PFSK-1 (cell line): ENCODE results near the gene COL25A1.

Source experiments
- FOXP2 ChIP-seq: optimal IDR thresholded peaks from 2 replicates; pipeline ENCODE3; 2011; ENCODE audit warnings: borderline replicate concordance, control low read depth, inconsistent platforms; ENCODE audit not compliant: insufficient read depth; ENCODE audit errors: extremely low read length, extremely low read depth
- POLR2AphosphoS5 ChIP-seq: IDR thresholded peaks from 2 replicates; pipeline ENCODE4 v1.6.1; 2012; ENCODE audit warnings: low read depth, mild to moderate bottlenecking, control low read depth, low read length, moderate library complexity
- SIN3A ChIP-seq: IDR thresholded peaks from 2 replicates; pipeline ENCODE4 v1.6.1; 2012; ENCODE audit warnings: mild to moderate bottlenecking, low read length, moderate library complexity, borderline replicate concordance; ENCODE audit not compliant: insufficient read depth
- TAF1 ChIP-seq: IDR thresholded peaks from 2 replicates; pipeline ENCODE4 v1.6.1; 2012; ENCODE audit warnings: low read length, control low read depth, borderline replicate concordance; ENCODE audit not compliant: insufficient read depth
- TF ChIP-seq, protein P1 (sequence below), 2 experiments: IDR thresholded peaks; 2 replicates each; pipeline versions ENCODE4 v1.6.1 to v1.8.0; 2011 to 2012; ENCODE audit warnings: low read depth in 2 of 2, low read length in 2 of 2, control low read depth in 1 of 2, inconsistent platforms in 1 of 2, mild to moderate bottlenecking in 1 of 2, moderate library complexity in 1 of 2; ENCODE audit not compliant: insufficient read depth in 1 of 2

The COL25A1 gene

GRCh38 chr4:109169170-109169569 is 133.3 kb downstream of the COL25A1 start:
- TF ChIP-seq, protein P1, sequence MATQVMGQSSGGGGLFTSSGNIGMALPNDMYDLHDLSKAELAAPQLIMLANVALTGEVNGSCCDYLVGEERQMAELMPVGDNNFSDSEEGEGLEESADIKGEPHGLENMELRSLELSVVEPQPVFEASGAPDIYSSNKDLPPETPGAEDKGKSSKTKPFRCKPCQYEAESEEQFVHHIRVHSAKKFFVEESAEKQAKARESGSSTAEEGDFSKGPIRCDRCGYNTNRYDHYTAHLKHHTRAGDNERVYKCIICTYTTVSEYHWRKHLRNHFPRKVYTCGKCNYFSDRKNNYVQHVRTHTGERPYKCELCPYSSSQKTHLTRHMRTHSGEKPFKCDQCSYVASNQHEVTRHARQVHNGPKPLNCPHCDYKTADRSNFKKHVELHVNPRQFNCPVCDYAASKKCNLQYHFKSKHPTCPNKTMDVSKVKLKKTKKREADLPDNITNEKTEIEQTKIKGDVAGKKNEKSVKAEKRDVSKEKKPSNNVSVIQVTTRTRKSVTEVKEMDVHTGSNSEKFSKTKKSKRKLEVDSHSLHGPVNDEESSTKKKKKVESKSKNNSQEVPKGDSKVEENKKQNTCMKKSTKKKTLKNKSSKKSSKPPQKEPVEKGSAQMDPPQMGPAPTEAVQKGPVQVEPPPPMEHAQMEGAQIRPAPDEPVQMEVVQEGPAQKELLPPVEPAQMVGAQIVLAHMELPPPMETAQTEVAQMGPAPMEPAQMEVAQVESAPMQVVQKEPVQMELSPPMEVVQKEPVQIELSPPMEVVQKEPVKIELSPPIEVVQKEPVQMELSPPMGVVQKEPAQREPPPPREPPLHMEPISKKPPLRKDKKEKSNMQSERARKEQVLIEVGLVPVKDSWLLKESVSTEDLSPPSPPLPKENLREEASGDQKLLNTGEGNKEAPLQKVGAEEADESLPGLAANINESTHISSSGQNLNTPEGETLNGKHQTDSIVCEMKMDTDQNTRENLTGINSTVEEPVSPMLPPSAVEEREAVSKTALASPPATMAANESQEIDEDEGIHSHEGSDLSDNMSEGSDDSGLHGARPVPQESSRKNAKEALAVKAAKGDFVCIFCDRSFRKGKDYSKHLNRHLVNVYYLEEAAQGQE (IDR thresholded peaks at IDR 0.05; ENCODE audit: insufficient read depth in 1 of 2, low read depth in 2 of 2, low read length in 2 of 2): no peak
- no peak for TF ChIP-seq SIN3A
- no peak for TF ChIP-seq POLR2AphosphoS5
- no peak for TF ChIP-seq TAF1
- no peak for TF ChIP-seq FOXP2

GRCh38 chr4:109166586-109166985 is 135.9 kb downstream of the COL25A1 start:
- TF ChIP-seq TAF1 (no peak), SIN3A (no peak), POLR2AphosphoS5 (no peak), FOXP2 (no peak)
- TF ChIP-seq, protein P1 (IDR thresholded peaks at IDR 0.05; ENCODE audit: insufficient read depth in 1 of 2, low read depth in 2 of 2, low read length in 2 of 2): no peak

DNA sequence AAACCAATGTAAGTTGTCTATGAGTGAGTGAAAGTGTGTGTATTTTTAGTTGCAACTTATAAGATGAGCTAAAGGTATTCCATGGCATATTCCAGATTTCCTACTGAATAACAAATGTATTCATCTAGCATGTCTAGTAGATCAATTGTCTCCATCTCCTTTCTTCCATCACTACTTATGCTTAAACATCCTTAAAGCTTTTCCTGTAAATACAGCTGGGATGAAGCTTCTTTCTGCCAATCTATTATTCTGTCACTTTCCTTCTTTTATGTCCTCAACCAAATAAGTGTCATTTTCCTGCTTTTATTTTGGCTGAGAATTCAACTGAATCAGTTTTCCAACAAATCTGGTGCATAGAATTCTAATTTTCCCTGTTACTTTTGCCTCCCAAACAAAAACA is 136.3 kb downstream of the COL25A1 start:
- TF ChIP-seq SIN3A (no peak), FOXP2 (no peak), POLR2AphosphoS5 (no peak), TAF1 (no peak)
- TF ChIP-seq, protein P1 (IDR thresholded peaks at IDR 0.05; ENCODE audit: insufficient read depth in 1 of 2, low read depth in 2 of 2, low read length in 2 of 2): no peak

DNA sequence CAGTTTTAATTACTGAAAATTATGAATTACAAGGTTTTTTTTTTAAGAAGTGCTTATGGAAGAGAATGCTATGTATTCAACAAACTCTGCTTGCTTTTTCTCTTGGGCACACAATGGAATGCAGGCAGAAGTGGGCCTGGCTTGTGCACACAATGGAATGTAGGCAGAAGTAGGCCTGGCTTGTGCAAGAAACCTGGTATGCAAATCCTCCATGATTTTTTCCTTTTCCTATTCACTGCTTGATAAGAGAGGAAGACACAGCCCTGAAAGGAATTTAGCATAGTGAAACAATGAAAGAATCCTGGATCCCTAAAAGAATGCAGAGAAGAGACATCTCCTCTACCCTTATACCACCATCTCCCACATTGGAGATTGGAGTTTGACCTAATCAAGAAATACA is 138.4 kb downstream of the COL25A1 start:
- TF ChIP-seq TAF1 (no peak), POLR2AphosphoS5 (no peak), FOXP2 (no peak), SIN3A (no peak)
- TF ChIP-seq, protein P1 (IDR thresholded peaks at IDR 0.05; ENCODE audit: insufficient read depth in 1 of 2, low read depth in 2 of 2, low read length in 2 of 2): no peak

DNA sequence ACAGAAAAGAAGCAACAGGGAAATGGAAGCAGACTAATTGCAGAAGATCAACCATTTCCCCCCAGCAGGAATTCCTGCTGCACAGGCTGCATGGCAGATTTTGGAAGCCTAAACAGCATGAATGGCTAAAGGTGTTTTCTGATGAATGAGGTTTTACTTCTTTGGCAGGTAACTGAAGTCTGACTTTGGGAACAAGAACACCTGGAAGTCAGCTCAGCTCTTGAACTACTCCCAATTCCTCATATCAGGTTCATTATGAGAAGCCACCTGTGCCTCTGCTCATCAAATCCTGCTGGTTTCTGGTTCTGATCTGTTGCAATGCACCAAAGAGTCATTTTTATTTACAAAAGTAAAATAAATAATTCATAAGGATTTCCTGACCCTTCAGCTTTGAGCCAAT is 139.0 kb downstream of the COL25A1 start:
- no peak for TF ChIP-seq POLR2AphosphoS5
- TF ChIP-seq, protein P1 (IDR thresholded peaks at IDR 0.05; ENCODE audit: insufficient read depth in 1 of 2, low read depth in 2 of 2, low read length in 2 of 2): no peak
- no peak for TF ChIP-seq SIN3A
- TF ChIP-seq TAF1: no peak
- TF ChIP-seq FOXP2: no peak
